Spleen (tissue), 7 donors: Measurements from ENCODE around the gene DNM3.

ENCODE experiments used
- POLR2A ChIP-seq, 3 donors: fragments of 450-650 bp; IDR thresholded peaks; one replicate each; pipeline ENCODE4 v1.5.1; 2017; ENCODE audit warnings: antibody characterized with exemption in 3 of 3, mild to moderate bottlenecking in 1 of 3
- TF ChIP-seq, protein P1 (sequence below), 11 experiments: fragments of 200-600 bp in 7 of 11; fragments of 450-650 bp in 4 of 11; sonication (generic) in 4 of 11; IDR thresholded peaks in 8 of 11; conservative IDR thresholded peaks in 3 of 11; 1 replicate in 7 of 11; 2 replicates in 4 of 11; pipeline versions ENCODE4 v1.4.0 to v1.8.0; 2016 to 2021; ENCODE audit warnings: antibody characterized with exemption in 11 of 11, inconsistent platforms in 4 of 11, mild to moderate bottlenecking in 1 of 11
- donor health status: DM: no; HTN: no; CAD: no; lungs with moderate emphysema.
- donor health status: DM: no; HTN: no; CAD: no.
- donor health status: DM: no; HTN: no; CAD: no.

DNA sequence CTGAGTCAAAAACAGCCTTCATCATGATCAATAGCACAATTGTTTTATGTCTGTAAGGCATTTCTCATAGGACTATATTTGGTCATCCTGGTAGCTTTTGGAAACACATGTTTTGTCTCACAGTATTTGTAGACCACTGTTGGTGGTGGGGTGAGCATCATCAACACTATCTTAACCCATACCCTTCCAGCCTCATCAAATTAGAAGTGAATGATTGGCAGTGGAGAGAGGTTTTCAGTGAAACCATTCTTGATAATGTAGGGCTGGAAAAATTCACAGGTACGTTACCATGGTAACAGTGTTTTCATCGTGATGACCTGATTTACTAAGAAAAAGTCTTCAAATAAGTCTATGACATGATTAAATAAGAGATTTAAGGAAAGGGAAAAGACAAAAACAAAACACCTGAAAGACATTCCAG, 533.9 kb downstream of the DNM3 start:
- TF ChIP-seq, protein P1, sequence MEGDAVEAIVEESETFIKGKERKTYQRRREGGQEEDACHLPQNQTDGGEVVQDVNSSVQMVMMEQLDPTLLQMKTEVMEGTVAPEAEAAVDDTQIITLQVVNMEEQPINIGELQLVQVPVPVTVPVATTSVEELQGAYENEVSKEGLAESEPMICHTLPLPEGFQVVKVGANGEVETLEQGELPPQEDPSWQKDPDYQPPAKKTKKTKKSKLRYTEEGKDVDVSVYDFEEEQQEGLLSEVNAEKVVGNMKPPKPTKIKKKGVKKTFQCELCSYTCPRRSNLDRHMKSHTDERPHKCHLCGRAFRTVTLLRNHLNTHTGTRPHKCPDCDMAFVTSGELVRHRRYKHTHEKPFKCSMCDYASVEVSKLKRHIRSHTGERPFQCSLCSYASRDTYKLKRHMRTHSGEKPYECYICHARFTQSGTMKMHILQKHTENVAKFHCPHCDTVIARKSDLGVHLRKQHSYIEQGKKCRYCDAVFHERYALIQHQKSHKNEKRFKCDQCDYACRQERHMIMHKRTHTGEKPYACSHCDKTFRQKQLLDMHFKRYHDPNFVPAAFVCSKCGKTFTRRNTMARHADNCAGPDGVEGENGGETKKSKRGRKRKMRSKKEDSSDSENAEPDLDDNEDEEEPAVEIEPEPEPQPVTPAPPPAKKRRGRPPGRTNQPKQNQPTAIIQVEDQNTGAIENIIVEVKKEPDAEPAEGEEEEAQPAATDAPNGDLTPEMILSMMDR (IDR thresholded peaks at IDR 0.05 in 8 of 11, conservative IDR thresholded peaks at IDR 0.05 in 3 of 11), result no peak
- no peak for TF ChIP-seq POLR2A (IDR thresholded peaks at IDR 0.05)
